GM12878 (cell line): ENCODE measurements around the gene IFNA14. TPM values are rescaled to one million over a fixed set of nuclear protein-coding genes. Genes with fewer than 3 reads are reported as not detected.
A peak's percentile ranks its signal among the peaks of the same experiment; 100 is the strongest.

Source experiments
- ATF7 ChIP-seq: fragments of 450-650 bp; IDR thresholded peaks from 2 replicates; pipeline ENCODE4 v1.6.1; 2016; ENCODE audit warnings: low read depth, mild to moderate bottlenecking
- BRCA1 ChIP-seq: IDR thresholded peaks from 2 replicates; pipeline ENCODE4 v1.6.1; 2011; ENCODE audit warnings: low read depth, low read length, improper control_type of control experiment
- CBX5 ChIP-seq: sonication (generic); IDR thresholded peaks from 2 replicates; pipeline ENCODE4 v1.6.1; 2016; ENCODE audit warnings: low read depth, moderate library complexity, mild to moderate bottlenecking, inconsistent platforms
- E2F8 ChIP-seq: fragments of 450-650 bp; IDR thresholded peaks from 2 replicates; pipeline ENCODE4 v1.6.1; 2018; ENCODE audit warnings: mild to moderate bottlenecking, low read depth, moderate library complexity; ENCODE audit not compliant: partially characterized antibody
- E4F1 ChIP-seq: fragments of 450-650 bp; IDR thresholded peaks from 2 replicates; pipeline ENCODE4 v1.6.1; 2018; ENCODE audit warnings: borderline replicate concordance, mild to moderate bottlenecking; ENCODE audit not compliant: partially characterized antibody
- ESRRA ChIP-seq: IDR thresholded peaks from 2 replicates; pipeline ENCODE4 v1.6.1; 2012; ENCODE audit warnings: mild to moderate bottlenecking, low read length, improper control_type of control experiment
- GABPA ChIP-seq: IDR thresholded peaks from 2 replicates; pipeline ENCODE4 v1.6.1; 2014; ENCODE audit warnings: antibody characterized with exemption, low read depth, mild to moderate bottlenecking, inconsistent platforms
- IKZF2 ChIP-seq, 2 experiments: fragments of 450-650 bp; IDR thresholded peaks; 2 replicates each; pipeline ENCODE4 v1.6.1; 2017; ENCODE audit warnings: mild to moderate bottlenecking in 2 of 2, moderate library complexity in 2 of 2
- IRF3 ChIP-seq: fragments of 450-650 bp; IDR thresholded peaks from 2 replicates; pipeline ENCODE4 v1.6.1; 2014; ENCODE audit warnings: mild to moderate bottlenecking
- NR2C2 ChIP-seq: IDR thresholded peaks from 2 replicates; pipeline ENCODE4 v1.6.1; 2011; ENCODE audit warnings: borderline replicate concordance, low read depth; ENCODE audit not compliant: control insufficient read depth, insufficient read length
- PML ChIP-seq: IDR thresholded peaks from 2 replicates; pipeline ENCODE4 v1.6.1; 2012; ENCODE audit warnings: low read length, inconsistent platforms
- POLR2AphosphoS5 ChIP-seq: IDR thresholded peaks from 2 replicates; pipeline ENCODE4 v1.6.1; 2011; ENCODE audit warnings: mild to moderate bottlenecking, low read length, inconsistent platforms
- RAD21 ChIP-seq: IDR thresholded peaks from 2 replicates; pipeline ENCODE4 v1.6.1; 2011; ENCODE audit warnings: mild to moderate bottlenecking, low read depth, low read length, moderate library complexity; ENCODE audit not compliant: insufficient read depth
- SIX5 ChIP-seq: IDR thresholded peaks from 2 replicates; pipeline ENCODE4 v1.6.1; 2011; ENCODE audit warnings: mild to moderate bottlenecking, low read depth, low read length, moderate library complexity; ENCODE audit not compliant: severe bottlenecking
- SKIL ChIP-seq: fragments of 450-650 bp; IDR thresholded peaks from 2 replicates; pipeline ENCODE4 v1.6.1; 2017; ENCODE audit warnings: mild to moderate bottlenecking, low read depth, inconsistent platforms; ENCODE audit not compliant: poor library complexity, severe bottlenecking
- SMAD1 ChIP-seq: fragments of 450-650 bp; IDR thresholded peaks from 2 replicates; pipeline ENCODE4 v1.6.1; 2018; ENCODE audit warnings: mild to moderate bottlenecking, low read depth; ENCODE audit not compliant: partially characterized antibody
- polyA plus RNA-seq, 11 experiments: library from polyadenylated mRNA; depleted of rRNA in 4 of 11; unstranded in 6 of 11; stranded (reverse) in 5 of 11; fragments of >200 nt; fragmentation: Nextera tagmentation in 4 of 11; fragmentation: Illumina TruSeq in 1 of 11; extraction: Ambion mirVana in 4 of 11; extraction: Trizol in 1 of 11; gene quantifications; 1 replicate in 1 of 11; 2 replicates in 10 of 11; pipeline versions ENCODE4 v1.2.1 to v1.2.3, GENCODE V29; 2011 to 2016; ENCODE audit warnings: inconsistent platforms in 2 of 11, missing spikeins in 2 of 11, low read depth in 1 of 11
- total RNA-seq, 4 experiments: library from RNA; depleted of rRNA in 3 of 4; stranded (reverse); fragments of >200 nt in 3 of 4; fragmentation: Illumina TruSeq in 1 of 4; extraction: Trizol in 1 of 4; gene quantifications; 2 replicates each; pipeline versions ENCODE4 v1.2.1 to v1.2.3, GENCODE V29; 2013 to 2021
- TF ChIP-seq, protein P1 (sequence below), 3 experiments: IDR thresholded peaks in 2 of 3; conservative IDR thresholded peaks in 1 of 3; 2 replicates each; pipeline ENCODE4 v1.5.1; 2011; ENCODE audit warnings: low read depth in 3 of 3, low read length in 3 of 3, mild to moderate bottlenecking in 3 of 3, control low read depth in 2 of 3, moderate library complexity in 2 of 3, inconsistent platforms in 1 of 3, mixed read lengths in 1 of 3; ENCODE audit not compliant: control insufficient read depth in 2 of 3, insufficient read depth in 1 of 3; ENCODE audit errors: extremely low read depth in 1 of 3

The IFNA14 gene
- total and polyA plus RNA-seq, 10 of the 15 experiments (the other 5 are each of a cell fraction or from before 2014, with no cell fraction given), result not detected

GRCh38 chr9:21252721-21253547 is 13.1 kb upstream of the IFNA14 start (continued):
- TF ChIP-seq, protein P1, sequence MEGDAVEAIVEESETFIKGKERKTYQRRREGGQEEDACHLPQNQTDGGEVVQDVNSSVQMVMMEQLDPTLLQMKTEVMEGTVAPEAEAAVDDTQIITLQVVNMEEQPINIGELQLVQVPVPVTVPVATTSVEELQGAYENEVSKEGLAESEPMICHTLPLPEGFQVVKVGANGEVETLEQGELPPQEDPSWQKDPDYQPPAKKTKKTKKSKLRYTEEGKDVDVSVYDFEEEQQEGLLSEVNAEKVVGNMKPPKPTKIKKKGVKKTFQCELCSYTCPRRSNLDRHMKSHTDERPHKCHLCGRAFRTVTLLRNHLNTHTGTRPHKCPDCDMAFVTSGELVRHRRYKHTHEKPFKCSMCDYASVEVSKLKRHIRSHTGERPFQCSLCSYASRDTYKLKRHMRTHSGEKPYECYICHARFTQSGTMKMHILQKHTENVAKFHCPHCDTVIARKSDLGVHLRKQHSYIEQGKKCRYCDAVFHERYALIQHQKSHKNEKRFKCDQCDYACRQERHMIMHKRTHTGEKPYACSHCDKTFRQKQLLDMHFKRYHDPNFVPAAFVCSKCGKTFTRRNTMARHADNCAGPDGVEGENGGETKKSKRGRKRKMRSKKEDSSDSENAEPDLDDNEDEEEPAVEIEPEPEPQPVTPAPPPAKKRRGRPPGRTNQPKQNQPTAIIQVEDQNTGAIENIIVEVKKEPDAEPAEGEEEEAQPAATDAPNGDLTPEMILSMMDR (IDR thresholded peaks at IDR 0.05 in 2 of 3, conservative IDR thresholded peaks at IDR 0.05 in 1 of 3; ENCODE audit: control insufficient read depth in 2 of 3, extremely low read depth in 1 of 3, insufficient read depth in 1 of 3, low read depth in 3 of 3, low read length in 3 of 3), result peak; percentile 60 to 63 (median 62)
- TF ChIP-seq CBX5, result no peak
- peak; percentile 62 for TF ChIP-seq RAD21
- TF ChIP-seq PML, result no peak
- no peak for TF ChIP-seq E2F8
- no peak for TF ChIP-seq E4F1
- no peak for TF ChIP-seq SIX5
- TF ChIP-seq GABPA, result no peak
- TF ChIP-seq IRF3, result no peak
- no peak for TF ChIP-seq ESRRA
- TF ChIP-seq BRCA1, result no peak
- TF ChIP-seq POLR2AphosphoS5, result no peak
- no peak for TF ChIP-seq ATF7
- no peak for TF ChIP-seq IKZF2 (IDR thresholded peaks at IDR 0.05)
- TF ChIP-seq NR2C2, result no peak
- TF ChIP-seq SMAD1, result no peak
- peak; percentile 21 for TF ChIP-seq SKIL
